PC-9 (cell line): Measurements from ENCODE around the gene JMJD6.
"Not testable (repeated sequence)": the region's sequence is repeated elsewhere in the genome, so short reads cannot be mapped to it uniquely, and the experiment has no call there.

ENCODE experiments used
- EZH2 ChIP-seq: fragments of 200-600 bp; sonication (generic); IDR thresholded peaks from 2 replicates; pipeline ENCODE4 v1.8.0; 2017; ENCODE audit warnings: antibody characterized with exemption, low read depth
- TF ChIP-seq, protein P1 (sequence below): fragments of 200-600 bp; sonication (generic); conservative IDR thresholded peaks from 2 replicates; pipeline ENCODE4 v1.6.1; 2017; ENCODE audit warnings: mixed run types, antibody characterized with exemption, mild to moderate bottlenecking, moderate library complexity

DNA sequence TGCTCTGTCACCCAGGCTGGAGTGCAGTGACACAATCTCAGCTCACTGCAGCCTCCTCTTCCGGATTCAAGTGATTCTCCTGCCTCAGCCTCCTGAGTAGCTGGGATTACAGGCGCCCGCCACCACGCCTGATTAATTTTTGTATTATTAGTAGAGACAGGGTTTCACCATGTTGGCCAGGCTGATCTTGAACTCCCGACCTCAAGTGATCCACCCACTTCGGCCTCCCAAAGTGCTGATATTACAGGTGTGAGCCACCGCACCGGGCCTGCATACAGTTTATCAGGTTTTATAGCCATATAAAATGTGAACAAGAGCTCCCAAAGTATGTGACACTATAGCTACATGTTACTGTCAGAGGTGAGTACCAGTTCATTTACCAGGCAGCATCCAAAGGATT is 3.4 kb downstream of the JMJD6 start:
- TF ChIP-seq, protein P1, sequence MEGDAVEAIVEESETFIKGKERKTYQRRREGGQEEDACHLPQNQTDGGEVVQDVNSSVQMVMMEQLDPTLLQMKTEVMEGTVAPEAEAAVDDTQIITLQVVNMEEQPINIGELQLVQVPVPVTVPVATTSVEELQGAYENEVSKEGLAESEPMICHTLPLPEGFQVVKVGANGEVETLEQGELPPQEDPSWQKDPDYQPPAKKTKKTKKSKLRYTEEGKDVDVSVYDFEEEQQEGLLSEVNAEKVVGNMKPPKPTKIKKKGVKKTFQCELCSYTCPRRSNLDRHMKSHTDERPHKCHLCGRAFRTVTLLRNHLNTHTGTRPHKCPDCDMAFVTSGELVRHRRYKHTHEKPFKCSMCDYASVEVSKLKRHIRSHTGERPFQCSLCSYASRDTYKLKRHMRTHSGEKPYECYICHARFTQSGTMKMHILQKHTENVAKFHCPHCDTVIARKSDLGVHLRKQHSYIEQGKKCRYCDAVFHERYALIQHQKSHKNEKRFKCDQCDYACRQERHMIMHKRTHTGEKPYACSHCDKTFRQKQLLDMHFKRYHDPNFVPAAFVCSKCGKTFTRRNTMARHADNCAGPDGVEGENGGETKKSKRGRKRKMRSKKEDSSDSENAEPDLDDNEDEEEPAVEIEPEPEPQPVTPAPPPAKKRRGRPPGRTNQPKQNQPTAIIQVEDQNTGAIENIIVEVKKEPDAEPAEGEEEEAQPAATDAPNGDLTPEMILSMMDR: not testable (repeated sequence)
- not testable (repeated sequence) for TF ChIP-seq EZH2
